ENCODE measurements around the gene HIGD1B. TPM values are rescaled to one million over a fixed set of nuclear protein-coding genes. Genes with fewer than 3 reads are reported as not detected.

HIGD1B gene
- total and polyA plus RNA-seq, 2 of the 13 experiments (the other 11 are each of a cell fraction or from before 2014, with no cell fraction given), result not detected

DNA sequence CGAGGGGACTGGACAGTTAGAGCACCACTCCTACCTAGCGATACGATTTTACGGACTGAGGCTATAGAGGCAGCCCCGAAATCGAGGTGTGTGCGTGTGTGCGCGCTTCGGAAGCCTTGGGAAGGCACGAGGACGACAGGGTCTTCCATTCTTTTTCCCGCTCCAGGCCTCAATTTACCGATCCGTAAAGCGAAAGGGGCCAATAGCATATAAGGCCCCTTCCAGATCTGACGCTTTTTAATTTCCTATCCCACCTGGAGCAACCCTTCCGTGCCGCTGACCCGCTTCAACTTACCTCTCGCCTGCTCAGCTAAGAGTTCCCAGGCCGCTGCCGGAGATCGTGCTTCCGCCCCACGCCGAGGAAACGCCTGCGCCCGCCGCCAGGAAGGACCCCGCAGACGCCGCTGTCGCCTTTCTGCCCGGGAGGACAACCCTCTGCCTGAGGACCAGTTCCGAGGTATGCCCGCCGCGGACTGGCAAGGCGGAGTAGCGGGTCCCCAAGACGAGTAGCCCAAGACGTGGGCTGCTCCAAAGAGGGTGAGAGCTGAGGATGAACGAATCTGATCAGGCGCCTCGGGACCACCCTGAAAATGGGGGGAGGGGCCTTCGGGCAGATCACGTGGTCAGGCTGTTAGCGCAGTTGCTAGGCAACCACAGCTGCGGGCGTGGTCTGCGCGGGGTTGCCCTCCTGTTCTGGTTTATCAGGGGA lies 51.5 kb downstream of the HIGD1B start, which contains the start of gene EFTUD2 (continued):
- TF ChIP-seq, protein P1, sequence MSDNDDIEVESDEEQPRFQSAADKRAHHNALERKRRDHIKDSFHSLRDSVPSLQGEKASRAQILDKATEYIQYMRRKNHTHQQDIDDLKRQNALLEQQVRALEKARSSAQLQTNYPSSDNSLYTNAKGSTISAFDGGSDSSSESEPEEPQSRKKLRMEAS (IDR thresholded peaks at IDR 0.05), result peak; percentile 98
- TF ChIP-seq ZNF678 (CRISPR knock-in tag; IDR thresholded peaks at IDR 0.05), result peak; percentile 72; the same call in 1 of the 2 replicates
- no peak for TF ChIP-seq PBX3 (CRISPR knock-in tag; IDR thresholded peaks at IDR 0.05; ENCODE audit: borderline replicate concordance)
- TF ChIP-seq KMT2B (CRISPR knock-in tag; IDR thresholded peaks at IDR 0.05), result peak; percentile 100
- TF ChIP-seq ISX (CRISPR knock-in tag; conservative IDR thresholded peaks at IDR 0.05), result peak; percentile 95
- peak; percentile 85 for TF ChIP-seq ZNF761 (CRISPR knock-in tag; conservative IDR thresholded peaks at IDR 0.05)
- TF ChIP-seq CAMTA2 (CRISPR knock-in tag; IDR thresholded peaks at IDR 0.05; ENCODE audit: borderline replicate concordance), result peak; percentile 29; the same call in 1 of the 2 replicates
- peak; percentile 95 for TF ChIP-seq ETV5 (CRISPR knock-in tag; IDR thresholded peaks at IDR 0.05; ENCODE audit: borderline replicate concordance)
- peak; percentile 99 for TF ChIP-seq ZNF501 (CRISPR knock-in tag; IDR thresholded peaks at IDR 0.05)
- no peak for TF ChIP-seq TCF12 (IDR thresholded peaks at IDR 0.05)
- peak; percentile 48; the same call in 1 of the 2 replicates for TF ChIP-seq TCF12 (CRISPR knock-in tag; IDR thresholded peaks at IDR 0.05)
- TF ChIP-seq MTA1 (CRISPR knock-in tag; IDR thresholded peaks at IDR 0.05; ENCODE audit: borderline replicate concordance), result peak; percentile 86; the same call in 1 of the 2 replicates
- TF ChIP-seq FOXP1 (IDR thresholded peaks at IDR 0.05), result no peak
- peak; percentile 55; the same call in 1 of the 2 replicates for TF ChIP-seq FOXP1 (CRISPR knock-in tag; IDR thresholded peaks at IDR 0.05)
- TF ChIP-seq THAP8 (CRISPR knock-in tag; IDR thresholded peaks at IDR 0.05; ENCODE audit: borderline replicate concordance), result no peak
- TF ChIP-seq MIXL1 (CRISPR knock-in tag; IDR thresholded peaks at IDR 0.05), result peak; percentile 90
- 0 out of 2 replicates have a peak, but pooled peaks have one; percentile 57 for TF ChIP-seq CC2D1A (CRISPR knock-in tag; IDR thresholded peaks at IDR 0.05)
- TF ChIP-seq MXD4 (CRISPR knock-in tag; IDR thresholded peaks at IDR 0.05), result peak; percentile 98
- TF ChIP-seq HOXA5 (CRISPR knock-in tag; IDR thresholded peaks at IDR 0.05), result peak; percentile 87
- TF ChIP-seq, protein P2, sequence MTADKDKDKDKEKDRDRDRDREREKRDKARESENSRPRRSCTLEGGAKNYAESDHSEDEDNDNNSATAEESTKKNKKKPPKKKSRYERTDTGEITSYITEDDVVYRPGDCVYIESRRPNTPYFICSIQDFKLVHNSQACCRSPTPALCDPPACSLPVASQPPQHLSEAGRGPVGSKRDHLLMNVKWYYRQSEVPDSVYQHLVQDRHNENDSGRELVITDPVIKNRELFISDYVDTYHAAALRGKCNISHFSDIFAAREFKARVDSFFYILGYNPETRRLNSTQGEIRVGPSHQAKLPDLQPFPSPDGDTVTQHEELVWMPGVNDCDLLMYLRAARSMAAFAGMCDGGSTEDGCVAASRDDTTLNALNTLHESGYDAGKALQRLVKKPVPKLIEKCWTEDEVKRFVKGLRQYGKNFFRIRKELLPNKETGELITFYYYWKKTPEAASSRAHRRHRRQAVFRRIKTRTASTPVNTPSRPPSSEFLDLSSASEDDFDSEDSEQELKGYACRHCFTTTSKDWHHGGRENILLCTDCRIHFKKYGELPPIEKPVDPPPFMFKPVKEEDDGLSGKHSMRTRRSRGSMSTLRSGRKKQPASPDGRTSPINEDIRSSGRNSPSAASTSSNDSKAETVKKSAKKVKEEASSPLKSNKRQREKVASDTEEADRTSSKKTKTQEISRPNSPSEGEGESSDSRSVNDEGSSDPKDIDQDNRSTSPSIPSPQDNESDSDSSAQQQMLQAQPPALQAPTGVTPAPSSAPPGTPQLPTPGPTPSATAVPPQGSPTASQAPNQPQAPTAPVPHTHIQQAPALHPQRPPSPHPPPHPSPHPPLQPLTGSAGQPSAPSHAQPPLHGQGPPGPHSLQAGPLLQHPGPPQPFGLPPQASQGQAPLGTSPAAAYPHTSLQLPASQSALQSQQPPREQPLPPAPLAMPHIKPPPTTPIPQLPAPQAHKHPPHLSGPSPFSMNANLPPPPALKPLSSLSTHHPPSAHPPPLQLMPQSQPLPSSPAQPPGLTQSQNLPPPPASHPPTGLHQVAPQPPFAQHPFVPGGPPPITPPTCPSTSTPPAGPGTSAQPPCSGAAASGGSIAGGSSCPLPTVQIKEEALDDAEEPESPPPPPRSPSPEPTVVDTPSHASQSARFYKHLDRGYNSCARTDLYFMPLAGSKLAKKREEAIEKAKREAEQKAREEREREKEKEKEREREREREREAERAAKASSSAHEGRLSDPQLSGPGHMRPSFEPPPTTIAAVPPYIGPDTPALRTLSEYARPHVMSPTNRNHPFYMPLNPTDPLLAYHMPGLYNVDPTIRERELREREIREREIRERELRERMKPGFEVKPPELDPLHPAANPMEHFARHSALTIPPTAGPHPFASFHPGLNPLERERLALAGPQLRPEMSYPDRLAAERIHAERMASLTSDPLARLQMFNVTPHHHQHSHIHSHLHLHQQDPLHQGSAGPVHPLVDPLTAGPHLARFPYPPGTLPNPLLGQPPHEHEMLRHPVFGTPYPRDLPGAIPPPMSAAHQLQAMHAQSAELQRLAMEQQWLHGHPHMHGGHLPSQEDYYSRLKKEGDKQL (CRISPR knock-in tag; IDR thresholded peaks at IDR 0.05; ENCODE audit: low read depth), result peak; percentile 40; the same call in 1 of the 2 replicates
- TF ChIP-seq, protein P3, sequence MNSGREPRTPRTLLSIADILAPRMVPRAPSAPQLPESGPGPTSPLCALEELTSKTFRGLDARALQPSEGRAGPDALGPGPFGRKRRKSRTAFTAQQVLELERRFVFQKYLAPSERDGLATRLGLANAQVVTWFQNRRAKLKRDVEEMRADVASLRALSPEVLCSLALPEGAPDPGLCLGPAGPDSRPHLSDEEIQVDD (CRISPR knock-in tag; IDR thresholded peaks at IDR 0.05; ENCODE audit: borderline replicate concordance), result no peak

All from HepG2 (cell line).